OCI-LY3 (cell line): ENCODE results near the gene ODC1.

ENCODE experiments used
- H2AFZ ChIP-seq: fragments of 200-600, 300-600 bp; shearing (Covaris generic); 2 replicates; pipeline ENCODE4 v1.6.0; 2014; ENCODE audit warnings: antibody characterized with exemption, low read depth, low read length
- H3K27ac ChIP-seq: fragments of 200-600, 300-600 bp; sonication (generic); 2 replicates; pipeline ENCODE4 v1.5.1; 2014; ENCODE audit warnings: mild to moderate bottlenecking, low read length, moderate library complexity, mixed read lengths
- H3K27me3 ChIP-seq: fragments of 200-600, 300-600 bp; sonication (generic); 2 replicates; pipeline ENCODE4 v1.6.1; 2014; ENCODE audit warnings: low read depth, low read length, mixed read lengths
- H3K36me3 ChIP-seq: fragments of 200-600, 300-600 bp; sonication (generic); replicated peaks from 2 replicates; pipeline ENCODE3; 2014; ENCODE audit warnings: low read depth, low read length, mixed read lengths
- H3K4me1 ChIP-seq: fragments of 300-600, 200-600 bp; sonication (generic); 2 replicates; pipeline ENCODE4 v1.6.1; 2014; ENCODE audit warnings: low read length, mixed read lengths
- H3K4me2 ChIP-seq: fragments of 200-600, 300-600 bp; sonication (generic); 2 replicates; pipeline ENCODE4 v1.6.1; 2014; ENCODE audit warnings: low read length, mixed read lengths
- H3K4me3 ChIP-seq: fragments of 300-600, 200-600 bp; sonication (generic); 2 replicates; pipeline ENCODE4 v1.5.1; 2014; ENCODE audit warnings: antibody characterized with exemption, mild to moderate bottlenecking, low read length, moderate library complexity
- H3K79me2 ChIP-seq: fragments of 300-600, 200-600 bp; shearing (Covaris generic); 2 replicates; pipeline ENCODE4 v1.6.1; 2014; ENCODE audit warnings: mild to moderate bottlenecking, low read length, mixed read lengths
- H3K9ac ChIP-seq: fragments of 300-600, 200-600 bp; shearing (Covaris generic); 2 replicates; pipeline ENCODE4 v1.6.0; 2014; ENCODE audit warnings: mild to moderate bottlenecking, low read length, moderate library complexity
- H3K9me3 ChIP-seq: fragments of 200-600, 300-600 bp; shearing (Covaris generic); 2 replicates; pipeline ENCODE4 v1.6.1; 2014; ENCODE audit warnings: low read length, mixed read lengths; ENCODE audit not compliant: insufficient read depth
- H4K20me1 ChIP-seq: fragments of 200-600, 300-600 bp; sonication (generic); 2 replicates; pipeline ENCODE4 v1.6.1; 2016; ENCODE audit warnings: low read length, mixed read lengths; ENCODE audit not compliant: insufficient read depth
- CTCF ChIP-seq: fragments of 200-600, 300-600 bp; sonication (generic); IDR thresholded peaks from 2 replicates; pipeline ENCODE4 v1.5.1; 2014; ENCODE audit warnings: antibody characterized with exemption, low read length, low read depth
- EZH2phosphoT487 ChIP-seq: fragments of 200-600 bp; shearing (Covaris generic); IDR thresholded peaks from 2 replicates; pipeline ENCODE4 v1.6.1; 2018; ENCODE audit warnings: antibody characterized with exemption, mixed run types, low read depth

ODC1 gene

GRCh38 chr2:10422251-10422650 is 25.9 kb downstream of the ODC1 start:
- H2AFZ ChIP-seq: no peak overlapping the region
- no peaks in the 10 kb centered on the region for H3K27me3 ChIP-seq
- no peaks in the 10 kb centered on the region for H3K4me1 ChIP-seq
- H3K9me3 ChIP-seq: no peaks in the 10 kb centered on the region
- no peak overlapping the region for H3K9ac ChIP-seq
- no peaks in the 10 kb centered on the region for H3K36me3 ChIP-seq
- no peaks in the 10 kb centered on the region for H4K20me1 ChIP-seq
- H3K27ac ChIP-seq: no peak overlapping the region
- no peaks in the 10 kb centered on the region for H3K79me2 ChIP-seq
- TF ChIP-seq EZH2phosphoT487: no peak
- TF ChIP-seq CTCF: no peak
- no peak overlapping the region for H3K4me2 ChIP-seq
- no peak overlapping the region for H3K4me3 ChIP-seq

- Histone ChIP-seq H3K36me3 (no peaks in the 10 kb centered on the region), H3K9ac (no peak overlapping the region), H3K4me2 (no peak overlapping the region), H3K4me1 (peaks cover 1% of the 10 kb centered on the region), H4K20me1 (peaks cover 2% of the 10 kb centered on the region; the same call in 1 of the 2 replicates), H3K79me2 (no peaks in the 10 kb centered on the region), H3K27me3 (no peaks in the 10 kb centered on the region), H2AFZ (no peak overlapping the region), H3K9me3 (no peaks in the 10 kb centered on the region), H3K4me3 (no peak overlapping the region), H3K27ac (no peak overlapping the region)
- TF ChIP-seq EZH2phosphoT487 (no peak), CTCF (no peak)
These were observed 28.4 kb downstream of the ODC1 start for GRCh38 chr2:10419553-10420257.

- H3K4me3 ChIP-seq: no peak overlapping the region
- no peak overlapping the region for H3K27ac ChIP-seq
- TF ChIP-seq EZH2phosphoT487: no peak
- TF ChIP-seq CTCF: no peak
- no peak overlapping the region for H2AFZ ChIP-seq
- no peak overlapping the region for H3K4me2 ChIP-seq
- H4K20me1 ChIP-seq: peaks cover 5% of the 10 kb centered on the region; the same call in 1 of the 2 replicates
- H3K9me3 ChIP-seq: no peaks in the 10 kb centered on the region
- H3K79me2 ChIP-seq: no peaks in the 10 kb centered on the region
- peaks cover 21% of the 10 kb centered on the region for H3K4me1 ChIP-seq
- no peaks in the 10 kb centered on the region for H3K27me3 ChIP-seq
- H3K9ac ChIP-seq: no peak overlapping the region
- no peaks in the 10 kb centered on the region for H3K36me3 ChIP-seq
These were observed 30.4 kb downstream of the ODC1 start for GRCh38 chr2:10417551-10418335.

- Histone ChIP-seq H3K9me3 (no peaks in the 10 kb centered on the region), H3K27me3 (no peaks in the 10 kb centered on the region), H3K36me3 (no peaks in the 10 kb centered on the region), H3K27ac (no peak overlapping the region), H3K4me2 (no peak overlapping the region), H2AFZ (no peak overlapping the region), H3K79me2 (no peaks in the 10 kb centered on the region), H3K9ac (no peak overlapping the region), H3K4me1 (peaks cover 37% of the 10 kb centered on the region), H3K4me3 (no peak overlapping the region), H4K20me1 (peaks cover 5% of the 10 kb centered on the region; the same call in 1 of the 2 replicates)
- TF ChIP-seq CTCF: no peak
- no peak for TF ChIP-seq EZH2phosphoT487
These were observed 32.5 kb downstream of the ODC1 start for GRCh38 chr2:10415640-10416039.
